T-cell (primary cell): ENCODE measurements around the gene SETSIP. TPM values are rescaled to one million over a fixed set of nuclear protein-coding genes. Genes with fewer than 3 reads are reported as not detected.
"Not testable (repeated sequence)": the region's sequence is repeated elsewhere in the genome, so short reads cannot be mapped to it uniquely, and the experiment has no call there.

Experiments
- ATAC-seq, 4 experiments: fragments of 200-7000 bp in 3 of 4; fragments of 150-1000 bp in 1 of 4; cut with Tn5 transposase; replicated peaks in 1 of 4; 1 replicate in 3 of 4; 2 replicates in 1 of 4; pipeline ENCODE4 v1.10.0; 2021; ENCODE audit warnings: moderate library complexity in 3 of 4, mild to moderate bottlenecking in 2 of 4, moderate number of reproducible peaks in 1 of 4
- CTCF ChIA-PET, 2 donors: fragments of 300-600 bp; sonication (Branson Sonifier 250); formaldehyde crosslinking; loops; one replicate each; lab custom pipeline; 2022; ENCODE audit warnings: antibody characterized with exemption in 2 of 2; lab: Charles Lee
- POLR2A ChIA-PET, 2 donors: fragments of 300-600 bp; sonication (Branson Sonifier 250); formaldehyde crosslinking; loops; one replicate each; lab custom pipeline; 2022; ENCODE audit warnings: antibody characterized with exemption in 2 of 2; lab: Charles Lee
- DNase-seq, 35 experiments: peaks; one replicate each; pipeline versions ENCODE4 v3.0.0 to v3.0.0-alpha.2; 2013 to 2023
- H3K27ac ChIP-seq: one replicate; pipeline ENCODE4 v1.5.1; 2013; ENCODE audit warnings: low read length
- H3K27me3 ChIP-seq, 2 experiments: replicated peaks in 1 of 2; 1 replicate in 1 of 2; 2 replicates in 1 of 2; pipeline versions ENCODE4 v1.6.1 to v1.7.0; 2013; ENCODE audit warnings: low read length in 1 of 2, mixed read lengths in 1 of 2; ENCODE audit not compliant: control insufficient read depth in 2 of 2, insufficient read depth in 2 of 2; ENCODE audit errors: extremely low read depth in 1 of 2
- H3K36me3 ChIP-seq, 2 donors: 1 replicate in 1 of 2; 2 replicates in 1 of 2; pipeline versions ENCODE4 v1.6.1 to v1.7.0; 2013; ENCODE audit warnings: low read length in 1 of 2; ENCODE audit not compliant: control insufficient read depth in 2 of 2, insufficient read depth in 1 of 2; ENCODE audit errors: extremely low read depth in 1 of 2
- H3K4me1 ChIP-seq, 2 experiments: 1 replicate in 1 of 2; 2 replicates in 1 of 2; pipeline versions ENCODE4 v1.6.1 to v1.7.0; 2013; ENCODE audit warnings: low read length in 2 of 2, mixed read lengths in 1 of 2; ENCODE audit not compliant: insufficient read depth in 2 of 2, control insufficient read depth in 1 of 2; ENCODE audit errors: extremely low read depth in 1 of 2
- H3K4me3 ChIP-seq, 2 donors: 1 replicate in 1 of 2; 2 replicates in 1 of 2; pipeline versions ENCODE4 v1.5.1 to v1.7.0; 2013; ENCODE audit warnings: mild to moderate bottlenecking in 2 of 2, low read length in 1 of 2, moderate library complexity in 1 of 2; ENCODE audit not compliant: control insufficient read depth in 1 of 2; ENCODE audit errors: extremely low read depth in 1 of 2
- H3K9me3 ChIP-seq: 2 replicates; pipeline ENCODE4 v1.7.0; 2013
- H3K27ac Mint-ChIP-seq, 2 donors: one replicate each; pipeline ENCODE4 v1.8.0; 2020 to 2021; ENCODE audit warnings: mild to moderate bottlenecking in 2 of 2, mixed read lengths in 2 of 2
- H3K27me3 Mint-ChIP-seq, 2 donors: one replicate each; pipeline ENCODE4 v1.8.0; 2021 to 2022; ENCODE audit warnings: mixed read lengths in 2 of 2
- H3K36me3 Mint-ChIP-seq: one replicate; pipeline ENCODE4 v1.8.0; 2021; ENCODE audit warnings: mixed read lengths
- H3K4me1 Mint-ChIP-seq, 3 donors: one replicate each; pipeline ENCODE4 v1.8.0; 2020 to 2022; ENCODE audit warnings: mixed read lengths in 3 of 3, mild to moderate bottlenecking in 1 of 3
- H3K4me3 Mint-ChIP-seq, 3 donors: one replicate each; pipeline ENCODE4 v1.8.0; 2020 to 2022; ENCODE audit warnings: mild to moderate bottlenecking in 3 of 3, mixed read lengths in 3 of 3, moderate library complexity in 3 of 3
- H3K9me3 Mint-ChIP-seq, 3 donors: one replicate each; pipeline ENCODE4 v1.8.0; 2020 to 2022; ENCODE audit warnings: mixed read lengths in 3 of 3
- WGBS: methylation state at CpG from one replicate; pipeline ENCODE4 v1.1.5; 2013; ENCODE audit warnings: missing lambda C conversion rate; ENCODE audit not compliant: insufficient coverage; 5-methylcytosine and 5-hydroxymethylcytosine counted together
- total RNA-seq, 35 experiments: library from RNA in 6 of 35; stranded (reverse) in 6 of 35; fragments of 120-200 nt in 1 of 35; gene quantifications; one replicate each; pipeline versions ENCODE4 v1.2.1 to v1.2.4 and lab custom pipeline; 2013 to 2026

SETSIP gene
- total RNA-seq, 5 donors from 2014 or later (not counting 1 experiment from before 2014, with no cell fraction given), result not detected

- Mint-ChIP-seq H3K4me3 (no peak overlapping the region), H3K4me1 (peaks cover 12 to 20% (median 13%) of the 10 kb centered on the region in 3 donors), H3K27ac (no peak overlapping the region), H3K9me3 (peaks cover 4 to 16% (median 7%) of the 10 kb centered on the region in 3 donors), H3K36me3 (peaks cover 33% of the 10 kb centered on the region), H3K27me3 (no peaks in the 10 kb centered on the region)
- Histone ChIP-seq H3K27me3 (peaks cover 0 to 2% of the 10 kb centered on the region in 2 experiments), H3K27ac (no peak overlapping the region), H3K36me3 (peaks cover 0 to 3% of the 10 kb centered on the region in 2 donors), H3K4me1 (peaks cover 3 to 6% of the 10 kb centered on the region in 2 experiments), H3K4me3 (no peak overlapping the region), H3K9me3 (no peaks in the 10 kb centered on the region)
- ChIA-PET POLR2A (no interaction called here), CTCF (no interaction called here)
- DNase-seq (no peak), ATAC-seq (no peak)
- 100% methylated on average over 4 of the region's 4 CpGs for WGBS
Measured at GRCh38 chr1:92085727-92086126, 10.5 kb upstream of the SETSIP start.

GRCh38 chr1:92084651-92085050 is 9.4 kb upstream of the SETSIP start:
- peaks cover 4 to 16% (median 7%) of the 10 kb centered on the region in 3 donors for H3K9me3 Mint-ChIP-seq
- ATAC-seq (no peak), DNase-seq (no peak)
- Histone ChIP-seq H3K36me3 (no peaks in the 10 kb centered on the region), H3K9me3 (no peaks in the 10 kb centered on the region), H3K4me3 (no peak overlapping the region), H3K4me1 (peaks cover 3 to 9% of the 10 kb centered on the region in 2 experiments), H3K27me3 (peaks cover 0 to 2% of the 10 kb centered on the region in 2 experiments), H3K27ac (no peak overlapping the region)
- H3K36me3 Mint-ChIP-seq, result peaks cover 24% of the 10 kb centered on the region
- H3K27me3 Mint-ChIP-seq, result no peaks in the 10 kb centered on the region
- no peak overlapping the region for H3K4me3 Mint-ChIP-seq
- peaks cover 13 to 30% (median 21%) of the 10 kb centered on the region in 3 donors for H3K4me1 Mint-ChIP-seq
- no peak overlapping the region for H3K27ac Mint-ChIP-seq
- 89% methylated on average over 1 of the region's 1 CpG for WGBS
- ChIA-PET POLR2A (no interaction called here), CTCF (no interaction called here)

GRCh38 chr1:92081031-92081430 is 5.8 kb upstream of the SETSIP start:
- CTCF ChIA-PET, result interaction anchor here in 1 of 2 donors (0.6 to 1.4 kb wide), 4 partner anchors 50 to 581 kb away, joined by 3 to 7 read pairs (median 4); partner anchors contain the start of gene CDC7
- Mint-ChIP-seq H3K36me3 (peaks cover 12% of the 10 kb centered on the region), H3K27me3 (no peaks in the 10 kb centered on the region), H3K4me1 (peaks cover 13 to 27% (median 21%) of the 10 kb centered on the region in 3 donors), H3K27ac (peak overlapping the region in 1 of 2 donors; percentile 98), H3K4me3 (peak overlapping the region; percentile 86 to 98 (median 97)), H3K9me3 (peaks cover 4 to 10% (median 7%) of the 10 kb centered on the region in 3 donors)
- Histone ChIP-seq H3K4me3 (peak overlapping the region; percentile 68 to 90), H3K9me3 (no peaks in the 10 kb centered on the region), H3K27me3 (peaks cover 0 to under 1% of the 10 kb centered on the region in 2 experiments), H3K27ac (peak overlapping the region; percentile 40), H3K4me1 (peaks cover 3 to 9% of the 10 kb centered on the region in 2 experiments), H3K36me3 (no peaks in the 10 kb centered on the region)
- ATAC-seq (no peak), DNase-seq (no peak)
- 43% methylated on average over 1 of the region's 4 CpGs for WGBS
- POLR2A ChIA-PET, result interaction anchor here (0.7 to 0.8 kb wide), 2 partner anchors 20 to 30 kb away, joined by 3 to 5 read pairs; no protein-coding TSS in a partner anchor

DNA sequence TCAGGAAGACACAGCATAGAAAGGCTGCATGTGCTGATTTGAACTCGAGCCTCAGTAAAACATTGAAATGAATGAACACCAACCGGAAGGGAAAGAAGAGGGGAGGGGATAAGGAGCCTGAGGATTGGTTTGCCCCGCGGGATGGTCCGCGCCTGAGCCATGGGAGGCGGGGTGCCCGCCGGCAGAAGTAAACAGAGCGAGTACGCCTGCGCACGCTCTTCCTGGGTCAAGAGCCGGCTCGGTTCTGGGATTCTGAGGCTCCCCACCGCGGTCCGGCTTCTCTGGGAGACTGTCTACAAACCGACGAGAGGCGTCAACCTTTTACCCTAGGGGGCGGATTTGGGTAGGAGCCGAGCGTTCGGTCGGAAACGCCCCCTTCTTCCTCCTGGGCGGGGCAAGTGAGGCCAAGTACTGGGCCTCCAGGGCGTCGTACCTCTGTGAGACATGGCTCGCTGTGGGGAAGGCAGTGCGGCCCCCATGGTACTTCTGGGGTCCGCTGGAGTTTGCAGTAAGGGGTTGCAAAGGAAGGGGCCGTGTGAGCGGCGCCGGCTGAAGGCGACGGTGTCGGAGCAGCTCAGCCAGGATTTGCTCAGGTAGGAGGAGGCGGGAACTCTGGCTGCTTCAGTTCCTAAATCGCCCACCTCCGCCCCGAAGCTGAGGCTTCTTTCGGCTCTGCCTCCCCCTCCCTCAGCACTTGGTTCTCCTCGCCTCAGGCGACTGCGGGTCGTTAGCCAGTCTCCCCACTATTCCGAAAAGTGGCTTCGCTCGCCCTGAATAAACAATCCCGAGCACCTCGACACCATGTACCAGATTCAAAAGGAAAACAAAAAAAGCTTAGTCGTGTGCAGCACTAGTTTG is 5.1 kb upstream of the SETSIP start, which contains the start of gene BTBD8:
BTBD8 (plus strand) TSS at position 218 of the 858 bp plus-strand sequence; CDS start at position 445, 227 bp downstream.
- peak; percentile 93 to 96 (median 95) for ATAC-seq
- Histone ChIP-seq H3K4me1 (peaks cover 3 to 9% of the 10 kb centered on the region in 2 experiments), H3K27me3 (no peaks in the 10 kb centered on the region), H3K4me3 (peak within 1 kb of the TSS; percentile 68 to 90), H3K9me3 (no peaks in the 10 kb centered on the region), H3K36me3 (no peaks in the 10 kb centered on the region), H3K27ac (peak within 1 kb of the TSS; percentile 40)
- H3K27ac Mint-ChIP-seq, result peak within 1 kb of the TSS; percentile 92 to 98
- no peaks in the 10 kb centered on the region for H3K27me3 Mint-ChIP-seq
- ChIA-PET POLR2A (interaction anchor here (0.7 to 0.8 kb wide), 2 partner anchors 21 to 31 kb away, joined by 3 to 5 read pairs; no protein-coding TSS in a partner anchor), CTCF (interaction anchor here in 1 of 2 donors (0.6 to 1.4 kb wide), 3 partner anchors 211 to 312 kb away, joined by 3 to 7 read pairs (median 3); no protein-coding TSS in a partner anchor)
- peaks cover 0 to 7% (median 5%) of the 10 kb centered on the region in 3 donors for H3K9me3 Mint-ChIP-seq
- peak; percentile 74 to 91 (median 85) for DNase-seq
- peak within 1 kb of the TSS; percentile 86 to 98 (median 97) for H3K4me3 Mint-ChIP-seq
- peaks cover 7% of the 10 kb centered on the region for H3K36me3 Mint-ChIP-seq
- H3K4me1 Mint-ChIP-seq, result peaks cover 13 to 27% (median 21%) of the 10 kb centered on the region in 3 donors
- WGBS, result under 1% methylated on average over 47 of the region's 55 CpGs

GRCh38 chr1:92079441-92079840 is 4.2 kb upstream of the SETSIP start:
- ChIA-PET CTCF (interaction anchor here in 1 of 2 donors (0.6 kb wide), 1 partner anchor 697 kb away, joined by 5 read pairs; no protein-coding TSS in a partner anchor), POLR2A (no interaction called here)
- Histone ChIP-seq H3K27ac (no peak overlapping the region), H3K27me3 (no peaks in the 10 kb centered on the region), H3K4me3 (no peak overlapping the region), H3K4me1 (peaks cover 3 to 9% of the 10 kb centered on the region in 2 experiments), H3K36me3 (no peaks in the 10 kb centered on the region), H3K9me3 (no peaks in the 10 kb centered on the region)
- ATAC-seq (no peak), DNase-seq (no peak)
- Mint-ChIP-seq H3K9me3 (no peaks in the 10 kb centered on the region), H3K4me3 (peak overlapping the region; percentile 86 to 98 (median 97)), H3K4me1 (peaks cover 13 to 27% (median 21%) of the 10 kb centered on the region in 3 donors), H3K27ac (peak overlapping the region; percentile 92 to 98), H3K36me3 (no peaks in the 10 kb centered on the region), H3K27me3 (no peaks in the 10 kb centered on the region)
- WGBS, result no CpG with 5 or more reads among the region's 7 CpGs

DNA sequence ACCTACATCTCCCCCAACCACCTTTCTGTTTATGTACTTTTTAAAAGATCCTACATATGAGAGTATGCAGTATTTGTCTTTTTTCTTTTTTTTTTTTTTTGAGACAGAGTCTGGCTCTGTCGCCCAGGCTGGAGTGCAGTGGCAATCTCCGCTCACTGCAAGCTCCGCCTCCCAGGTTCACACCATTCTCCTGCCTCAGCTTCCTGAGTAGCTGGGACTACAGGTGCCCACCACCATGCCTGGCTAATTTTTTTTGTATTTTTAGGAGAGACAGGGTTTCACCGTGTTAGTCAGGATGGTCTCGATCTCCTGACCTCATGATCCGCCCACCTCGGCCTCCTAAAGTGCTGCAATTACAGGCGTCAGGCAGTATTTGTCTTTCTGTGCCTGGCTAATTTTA is 2.9 kb upstream of the SETSIP start:
- H3K4me3 ChIP-seq, H3K4me1 ChIP-seq, H3K36me3 ChIP-seq, DNase-seq, H3K9me3 ChIP-seq, ATAC-seq, H3K4me3 Mint-ChIP-seq, H3K27ac ChIP-seq, H3K9me3 Mint-ChIP-seq, H3K36me3 Mint-ChIP-seq, H3K27me3 Mint-ChIP-seq, H3K27me3 ChIP-seq, H3K27ac Mint-ChIP-seq: not testable (repeated sequence)
- H3K4me1 Mint-ChIP-seq, result peaks cover 8 to 23% (median 19%) of the 10 kb centered on the region in 3 donors
- CTCF ChIA-PET, result interaction anchor here in 1 of 2 donors (0.6 kb wide), 2 partner anchors 10 to 160 kb away, joined by 3 to 4 read pairs; no protein-coding TSS in a partner anchor
- no CpG with 5 or more reads among the region's 8 CpGs for WGBS
- POLR2A ChIA-PET, result interaction anchor here in 1 of 2 donors (0.6 kb wide), 1 partner anchor 706 kb away, joined by 5 read pairs; no protein-coding TSS in a partner anchor
